ENCODE results near the gene SRXN1.

SRXN1 gene

DNA sequence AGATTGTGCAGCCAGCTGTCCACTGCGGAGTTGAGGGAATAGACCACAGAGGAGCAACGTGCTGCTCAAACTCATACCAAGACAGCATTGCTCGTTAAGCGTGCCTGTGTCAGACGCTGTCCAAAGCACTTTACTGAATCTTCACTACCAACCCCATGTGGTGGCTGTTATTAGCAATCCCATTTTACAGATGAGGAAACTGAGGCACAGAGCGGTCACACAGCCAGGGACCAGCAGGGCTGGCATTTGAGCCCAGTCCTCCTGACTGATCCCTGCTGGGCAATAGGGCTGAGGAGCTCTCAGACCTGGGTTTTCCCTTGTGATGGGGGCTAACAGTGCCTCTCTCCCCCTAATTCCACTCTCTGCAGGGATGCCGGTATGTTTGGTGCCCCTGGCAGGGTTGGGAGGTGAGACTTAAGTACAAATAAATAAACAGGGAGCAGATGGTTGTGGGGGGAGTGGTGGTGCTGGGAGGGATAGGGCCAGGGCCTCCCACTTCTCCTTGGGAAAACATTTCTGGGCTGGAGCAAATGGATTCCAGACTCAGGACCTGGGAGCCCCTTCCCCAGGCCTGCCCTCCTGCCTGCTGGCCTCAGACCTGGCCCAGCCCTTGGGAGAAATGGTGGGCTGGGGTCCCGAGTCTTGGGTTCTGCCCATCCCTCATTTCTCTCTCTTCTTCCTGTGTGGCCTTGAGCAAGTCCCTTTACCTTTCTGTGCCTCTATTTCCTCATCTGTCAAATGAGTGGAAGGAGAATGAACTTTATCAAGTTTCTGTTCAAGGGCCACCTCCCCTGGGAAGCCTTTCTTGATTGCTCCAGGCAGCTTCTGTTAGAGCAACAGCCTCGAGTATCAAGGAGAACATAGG lies 17.7 kb downstream of the SRXN1 start:
- Histone ChIP-seq H3K27ac (no peak overlapping the region), H3K79me2 (no peaks in the 10 kb centered on the region), H3K36me3 (ENCODE audit: control insufficient read depth, insufficient read depth, low read length) (no peaks in the 10 kb centered on the region), H3K4me1 (no peaks in the 10 kb centered on the region), H3K4me3 (ENCODE audit: low read depth, low read length) (no peak overlapping the region), H3K9me3 (ENCODE audit: control insufficient read depth, low read length) (no peaks in the 10 kb centered on the region), H2AFZ (no peak overlapping the region), H3K27me3 (ENCODE audit: control insufficient read depth, insufficient read depth, low read length) (no peaks in the 10 kb centered on the region), H3K4me2 (ENCODE audit: low read length) (no peak overlapping the region), H3K9ac (no peak overlapping the region)
- TF ChIP-seq, protein P1, sequence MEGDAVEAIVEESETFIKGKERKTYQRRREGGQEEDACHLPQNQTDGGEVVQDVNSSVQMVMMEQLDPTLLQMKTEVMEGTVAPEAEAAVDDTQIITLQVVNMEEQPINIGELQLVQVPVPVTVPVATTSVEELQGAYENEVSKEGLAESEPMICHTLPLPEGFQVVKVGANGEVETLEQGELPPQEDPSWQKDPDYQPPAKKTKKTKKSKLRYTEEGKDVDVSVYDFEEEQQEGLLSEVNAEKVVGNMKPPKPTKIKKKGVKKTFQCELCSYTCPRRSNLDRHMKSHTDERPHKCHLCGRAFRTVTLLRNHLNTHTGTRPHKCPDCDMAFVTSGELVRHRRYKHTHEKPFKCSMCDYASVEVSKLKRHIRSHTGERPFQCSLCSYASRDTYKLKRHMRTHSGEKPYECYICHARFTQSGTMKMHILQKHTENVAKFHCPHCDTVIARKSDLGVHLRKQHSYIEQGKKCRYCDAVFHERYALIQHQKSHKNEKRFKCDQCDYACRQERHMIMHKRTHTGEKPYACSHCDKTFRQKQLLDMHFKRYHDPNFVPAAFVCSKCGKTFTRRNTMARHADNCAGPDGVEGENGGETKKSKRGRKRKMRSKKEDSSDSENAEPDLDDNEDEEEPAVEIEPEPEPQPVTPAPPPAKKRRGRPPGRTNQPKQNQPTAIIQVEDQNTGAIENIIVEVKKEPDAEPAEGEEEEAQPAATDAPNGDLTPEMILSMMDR (IDR thresholded peaks at IDR 0.05), result no peak

- TF ChIP-seq, protein P1 (IDR thresholded peaks at IDR 0.05), result no peak
- no peaks in the 10 kb centered on the region for H3K27me3 ChIP-seq (ENCODE audit: control insufficient read depth, insufficient read depth, low read length)
- no peaks in the 10 kb centered on the region for H3K4me1 ChIP-seq
- H3K4me2 ChIP-seq (ENCODE audit: low read length), result no peak overlapping the region
- no peak overlapping the region for H3K9ac ChIP-seq
- H3K27ac ChIP-seq, result no peak overlapping the region
- H2AFZ ChIP-seq, result no peak overlapping the region
- no peaks in the 10 kb centered on the region for H3K9me3 ChIP-seq (ENCODE audit: control insufficient read depth, low read length)
- H3K4me3 ChIP-seq (ENCODE audit: low read depth, low read length), result no peak overlapping the region
- H3K36me3 ChIP-seq (ENCODE audit: control insufficient read depth, insufficient read depth, low read length), result no peaks in the 10 kb centered on the region
- H3K79me2 ChIP-seq, result no peaks in the 10 kb centered on the region
Measured at GRCh38 chr20:634148-634925, 18.7 kb downstream of the SRXN1 start.

DNA sequence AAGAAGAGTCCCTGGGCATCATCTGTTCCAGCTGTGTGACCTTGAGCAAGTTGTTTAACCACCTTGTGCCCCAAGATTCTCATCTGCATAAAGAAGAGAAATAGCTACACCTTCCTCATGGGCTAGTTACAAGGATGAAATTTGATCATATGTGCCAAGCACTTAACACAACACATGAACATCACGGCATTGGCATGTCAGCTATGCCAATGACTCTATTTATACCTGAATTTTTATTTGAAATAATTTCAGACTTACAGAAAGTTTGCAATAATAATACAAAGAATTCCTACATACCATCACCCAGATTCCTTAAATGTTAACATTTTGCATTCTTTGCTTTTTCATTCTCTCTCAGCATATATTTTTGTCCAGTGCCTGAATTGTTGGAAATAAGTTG lies 21.9 kb downstream of the SRXN1 start:
- no peaks in the 10 kb centered on the region for H3K9me3 ChIP-seq (ENCODE audit: control insufficient read depth, low read length)
- no peak overlapping the region for H3K4me2 ChIP-seq (ENCODE audit: low read length)
- no peaks in the 10 kb centered on the region for H3K27me3 ChIP-seq (ENCODE audit: control insufficient read depth, insufficient read depth, low read length)
- TF ChIP-seq, protein P1 (IDR thresholded peaks at IDR 0.05), result no peak
- no peak overlapping the region for H2AFZ ChIP-seq
- H3K79me2 ChIP-seq, result no peaks in the 10 kb centered on the region
- no peaks in the 10 kb centered on the region for H3K4me1 ChIP-seq
- no peak overlapping the region for H3K9ac ChIP-seq
- H3K36me3 ChIP-seq (ENCODE audit: control insufficient read depth, insufficient read depth, low read length), result no peaks in the 10 kb centered on the region
- no peak overlapping the region for H3K4me3 ChIP-seq (ENCODE audit: low read depth, low read length)
- no peak overlapping the region for H3K27ac ChIP-seq

DNA sequence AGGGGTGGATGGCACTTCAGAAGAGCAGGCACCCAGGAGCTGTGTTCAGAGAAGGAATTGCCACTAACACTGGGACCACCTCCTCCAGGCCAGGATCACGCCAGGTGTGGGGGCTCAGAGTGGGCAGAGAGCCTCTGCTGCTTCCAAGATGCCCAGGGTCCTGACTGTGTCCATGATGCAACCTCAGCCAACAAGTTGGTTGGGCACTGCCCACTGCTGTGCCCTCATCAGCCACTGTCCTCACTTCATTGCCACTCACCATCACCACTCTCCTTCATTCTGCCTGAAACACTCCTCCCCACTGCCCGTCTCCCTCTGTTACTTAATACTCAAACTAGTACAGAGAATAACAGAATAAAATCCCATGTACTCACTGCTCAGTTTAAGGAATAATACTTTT lies 26.4 kb downstream of the SRXN1 start:
- no peaks in the 10 kb centered on the region for H3K27me3 ChIP-seq (ENCODE audit: control insufficient read depth, insufficient read depth, low read length)
- TF ChIP-seq, protein P1 (IDR thresholded peaks at IDR 0.05), result no peak
- no peak overlapping the region for H3K4me3 ChIP-seq (ENCODE audit: low read depth, low read length)
- no peak overlapping the region for H2AFZ ChIP-seq
- H3K36me3 ChIP-seq (ENCODE audit: control insufficient read depth, insufficient read depth, low read length), result no peaks in the 10 kb centered on the region
- no peaks in the 10 kb centered on the region for H3K4me1 ChIP-seq
- no peak overlapping the region for H3K27ac ChIP-seq
- H3K4me2 ChIP-seq (ENCODE audit: low read length), result no peak overlapping the region
- no peak overlapping the region for H3K9ac ChIP-seq
- no peaks in the 10 kb centered on the region for H3K9me3 ChIP-seq (ENCODE audit: control insufficient read depth, low read length)
- no peaks in the 10 kb centered on the region for H3K79me2 ChIP-seq
